GM18870 (cell line): ENCODE measurements around the gene MRPL46.
"Not testable (repeated sequence)": the region's sequence is repeated elsewhere in the genome, so short reads cannot be mapped to it uniquely, and the experiment has no call there.

Source experiments
- ATAC-seq: cut with Tn5 transposase; IDR thresholded peaks from one replicate; pipeline ENCODE4 v1.9.1; 2021; ENCODE audit warnings: moderate library complexity; ENCODE audit not compliant: unreplicated experiment

Gene MRPL46

GRCh38 chr15:88447206-88447605 lies 20.0 kb downstream of the MRPL46 start:
- ATAC-seq, result no peak

GRCh38 chr15:88441076-88441730 lies 26.0 kb downstream of the MRPL46 start:
- no peak for ATAC-seq

GRCh38 chr15:88440021-88440420 lies 27.2 kb downstream of the MRPL46 start:
- ATAC-seq, result no peak

- no peak for ATAC-seq
Measured at GRCh38 chr15:88438181-88438580, 29.0 kb downstream of the MRPL46 start.

GRCh38 chr15:88434106-88434505 lies 33.1 kb downstream of the MRPL46 start:
- not testable (repeated sequence) for ATAC-seq

- ATAC-seq, result no peak
Measured at GRCh38 chr15:88433046-88433685, 34.0 kb downstream of the MRPL46 start.

- ATAC-seq, result no peak
Measured at GRCh38 chr15:88431441-88431840, 35.7 kb downstream of the MRPL46 start.

GRCh38 chr15:88430051-88430450 lies 37.1 kb downstream of the MRPL46 start:
- ATAC-seq, result no peak

- no peak for ATAC-seq
Measured at GRCh38 chr15:88428805-88429605, 38.2 kb downstream of the MRPL46 start.

GRCh38 chr15:88428053-88428452 lies 39.1 kb downstream of the MRPL46 start:
- ATAC-seq, result no peak

GRCh38 chr15:88426304-88426703 lies 40.9 kb downstream of the MRPL46 start:
- ATAC-seq, result no peak

GRCh38 chr15:88423331-88423730 lies 43.9 kb downstream of the MRPL46 start:
- no peak for ATAC-seq

GRCh38 chr15:88419830-88420229 lies 47.4 kb downstream of the MRPL46 start:
- no peak for ATAC-seq
